Cardiac fibroblast (primary cell): Measurements from ENCODE around the gene SNX7.

Experiments used
- DNase-seq, 2 donors: peaks; one replicate each; pipeline versions ENCODE4 v3.0.0 to v3.0.0-alpha.2; 2010; ENCODE audit warnings: low read depth in 2 of 2
- H3K4me3 ChIP-seq, 2 donors: replicated peaks in 1 of 2; 1 replicate in 1 of 2; 2 replicates in 1 of 2; pipeline ENCODE4 v1.5.1; 2011; ENCODE audit warnings: low read depth in 2 of 2, low read length in 2 of 2, mild to moderate bottlenecking in 2 of 2, moderate library complexity in 1 of 2
- TF ChIP-seq, protein P1 (sequence below): IDR thresholded peaks from one replicate; pipeline ENCODE4 v1.5.1; 2011; ENCODE audit warnings: low read depth, mild to moderate bottlenecking, low read length, inconsistent platforms

Gene SNX7

DNA sequence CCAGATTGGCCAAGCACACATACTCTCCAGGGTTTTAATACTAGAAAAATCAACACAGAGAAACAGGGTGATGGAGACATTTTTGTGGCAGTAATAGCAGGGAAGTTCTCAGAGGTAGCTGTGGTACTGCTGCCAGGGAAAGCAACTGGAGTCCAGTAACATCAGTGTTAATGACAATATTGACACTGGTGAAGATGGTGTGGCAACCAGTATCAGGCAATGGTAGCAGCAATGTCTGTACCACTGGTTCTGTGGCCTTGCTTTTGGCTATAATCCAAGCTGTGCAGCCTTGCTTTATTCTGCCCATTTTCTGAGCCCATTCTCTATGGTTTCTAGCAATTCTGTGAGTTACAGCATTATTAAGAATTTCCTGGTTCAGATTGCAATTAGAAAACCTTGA is 1.6 kb upstream of the SNX7 start:
- no peak overlapping the region for H3K4me3 ChIP-seq
- TF ChIP-seq, protein P1, sequence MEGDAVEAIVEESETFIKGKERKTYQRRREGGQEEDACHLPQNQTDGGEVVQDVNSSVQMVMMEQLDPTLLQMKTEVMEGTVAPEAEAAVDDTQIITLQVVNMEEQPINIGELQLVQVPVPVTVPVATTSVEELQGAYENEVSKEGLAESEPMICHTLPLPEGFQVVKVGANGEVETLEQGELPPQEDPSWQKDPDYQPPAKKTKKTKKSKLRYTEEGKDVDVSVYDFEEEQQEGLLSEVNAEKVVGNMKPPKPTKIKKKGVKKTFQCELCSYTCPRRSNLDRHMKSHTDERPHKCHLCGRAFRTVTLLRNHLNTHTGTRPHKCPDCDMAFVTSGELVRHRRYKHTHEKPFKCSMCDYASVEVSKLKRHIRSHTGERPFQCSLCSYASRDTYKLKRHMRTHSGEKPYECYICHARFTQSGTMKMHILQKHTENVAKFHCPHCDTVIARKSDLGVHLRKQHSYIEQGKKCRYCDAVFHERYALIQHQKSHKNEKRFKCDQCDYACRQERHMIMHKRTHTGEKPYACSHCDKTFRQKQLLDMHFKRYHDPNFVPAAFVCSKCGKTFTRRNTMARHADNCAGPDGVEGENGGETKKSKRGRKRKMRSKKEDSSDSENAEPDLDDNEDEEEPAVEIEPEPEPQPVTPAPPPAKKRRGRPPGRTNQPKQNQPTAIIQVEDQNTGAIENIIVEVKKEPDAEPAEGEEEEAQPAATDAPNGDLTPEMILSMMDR = no peak
- DNase-seq = no peak

DNA sequence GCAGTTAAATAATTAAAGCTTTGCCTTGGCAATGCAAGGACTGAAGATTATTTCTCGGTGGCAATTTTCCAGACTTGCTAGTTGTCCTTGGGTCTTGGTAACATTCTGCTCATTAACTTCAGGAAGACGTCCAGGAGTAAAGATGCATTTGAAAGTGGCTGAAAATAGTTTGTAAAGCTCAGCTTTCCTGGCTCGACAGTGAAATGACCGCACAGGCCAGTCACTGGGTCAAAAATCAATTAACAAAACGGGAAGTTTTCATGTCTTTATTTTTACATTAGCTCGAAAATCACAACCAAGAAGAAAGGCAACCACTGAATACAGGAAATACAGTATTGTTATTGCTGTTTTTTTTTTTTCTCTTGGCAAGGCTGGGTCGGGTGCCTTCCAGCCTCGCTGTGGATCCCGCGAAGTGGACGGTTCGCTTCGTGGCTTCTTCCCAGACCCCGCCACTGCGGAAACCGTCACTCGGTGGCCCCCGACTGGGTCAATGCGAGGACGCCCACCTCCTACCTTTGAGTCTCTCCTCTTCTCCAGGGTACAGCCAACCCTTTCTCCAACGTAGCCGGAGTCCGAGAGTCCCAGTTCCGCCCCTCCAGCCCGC is 479 bp upstream of the SNX7 start:
- peak overlapping the region; percentile 65 to 84 for H3K4me3 ChIP-seq
- TF ChIP-seq, protein P1 = no peak
- peak; percentile 26 to 36 for DNase-seq

DNA sequence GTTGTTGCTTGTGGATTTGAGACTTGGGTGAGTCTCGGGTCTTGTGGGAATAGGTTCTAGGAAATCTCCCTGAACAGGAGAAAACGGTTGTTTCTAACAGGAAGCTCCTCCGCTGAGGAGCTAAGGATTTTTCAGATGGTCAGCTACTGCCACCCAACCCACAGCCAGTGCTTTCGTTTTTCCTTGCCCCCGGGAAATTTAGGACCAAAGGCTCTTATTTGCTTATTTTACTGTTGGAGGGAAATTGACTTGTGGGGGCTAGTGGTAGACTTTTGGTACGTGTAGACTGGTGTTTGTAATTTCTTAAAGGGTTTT is 792 bp downstream of the SNX7 start:
- TF ChIP-seq, protein P1 = no peak
- peak in 1 of 2 donors; percentile 59 for DNase-seq
- peak overlapping the region; percentile 74 to 84 for H3K4me3 ChIP-seq

DNA sequence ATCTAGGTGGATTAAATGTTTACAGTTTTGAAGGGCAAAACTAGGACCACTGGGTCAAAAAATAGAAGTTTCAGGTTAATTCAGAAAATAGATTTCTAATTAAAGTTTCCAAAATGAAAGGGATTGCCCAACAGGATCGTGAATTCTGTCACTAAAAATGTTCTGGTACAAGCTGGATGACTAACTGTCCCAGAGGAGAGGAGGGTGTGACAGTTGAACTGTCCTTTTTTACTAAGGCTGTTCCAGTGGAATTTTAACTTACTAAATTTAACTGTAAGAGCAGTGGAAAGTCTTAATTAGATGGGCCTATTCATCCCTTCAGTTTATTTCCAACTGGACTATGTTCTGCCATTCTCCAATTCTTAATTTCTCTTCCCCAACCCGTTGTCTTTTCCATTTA is 7.2 kb downstream of the SNX7 start:
- TF ChIP-seq, protein P1 = no peak
- DNase-seq = peak in 1 of 2 donors; percentile 39
- H3K4me3 ChIP-seq = no peak overlapping the region

DNA sequence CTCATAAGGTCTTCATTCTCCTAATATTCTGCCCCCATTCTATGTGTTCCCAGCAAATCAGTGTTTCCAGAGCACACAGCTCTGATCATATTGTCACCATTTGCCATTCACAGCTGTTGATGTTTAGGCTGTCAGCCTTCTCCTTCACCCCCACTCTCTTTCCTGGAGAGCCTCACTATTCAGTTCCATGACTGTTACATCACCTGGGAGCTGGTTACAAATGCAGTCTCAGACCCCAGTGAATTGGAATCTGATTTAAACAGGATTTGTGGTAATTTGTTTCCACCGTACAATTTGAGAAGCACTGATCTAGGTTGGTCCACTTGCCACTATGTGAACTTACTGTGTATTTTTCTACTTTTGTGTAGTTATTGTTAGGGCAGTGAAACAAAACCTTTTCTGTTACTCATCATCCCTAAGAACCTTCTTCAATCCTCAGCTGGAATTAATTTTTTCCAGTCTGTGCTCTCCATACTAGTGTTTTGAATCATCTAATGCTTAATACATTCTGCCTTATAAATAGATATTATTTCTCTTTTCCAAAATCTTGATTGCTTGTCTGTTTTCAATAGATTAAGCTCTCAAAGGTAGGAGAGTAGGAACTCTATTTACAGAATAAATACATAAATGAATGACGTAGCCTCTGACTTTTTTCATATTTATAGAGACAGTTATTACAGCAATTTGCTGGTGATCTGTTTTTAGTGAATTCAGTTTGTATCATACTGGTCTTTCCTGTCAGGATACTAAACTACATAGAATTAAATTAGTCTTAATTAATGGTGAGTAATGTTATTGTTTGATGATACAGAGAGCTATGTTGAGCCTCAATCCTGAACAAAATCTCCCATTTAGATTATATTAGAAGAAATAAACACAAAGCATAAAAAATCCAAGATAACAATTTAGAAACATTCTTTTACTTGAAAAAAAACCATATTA is 8.1 kb downstream of the SNX7 start:
- TF ChIP-seq, protein P1 = no peak
- no peak overlapping the region for H3K4me3 ChIP-seq
- peak in 1 of 2 donors; percentile 22 for DNase-seq

DNA sequence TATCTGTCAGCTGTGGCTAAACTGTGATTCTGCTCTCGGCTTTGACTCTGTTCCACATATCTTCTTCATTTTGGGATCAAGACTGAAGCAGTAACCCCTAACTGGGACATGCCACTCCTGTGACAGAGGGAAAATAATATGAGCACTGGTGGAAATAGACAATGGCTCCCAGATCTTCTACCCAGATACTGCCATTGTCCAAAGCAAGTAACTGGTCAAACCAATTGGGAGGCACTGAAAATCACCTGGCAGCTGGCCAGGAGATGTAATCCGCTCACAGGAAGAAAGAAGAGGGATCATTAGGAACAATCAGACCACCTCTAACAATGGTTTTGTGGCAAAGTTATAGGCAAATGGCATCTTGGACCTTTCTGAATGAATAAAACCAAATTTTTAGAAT is 10.7 kb downstream of the SNX7 start:
- peak in 1 of 2 donors; percentile 40 for DNase-seq
- H3K4me3 ChIP-seq = no peak overlapping the region
- TF ChIP-seq, protein P1 = no peak
